BJ (cell line): Measurements from ENCODE around the gene ST6GALNAC1. TPM values are rescaled to one million over a fixed set of nuclear protein-coding genes. Genes with fewer than 3 reads are reported as not detected.

ENCODE experiments used
- CTCF ChIA-PET: fragments of 350-600 bp; formaldehyde crosslinking; extraction: SDS; loops from one replicate; lab custom pipeline; 2021; ENCODE audit warnings: antibody characterized with exemption, inconsistent platforms; lab: Yijun Ruan, JAX
- POLR2A ChIA-PET: fragments of 300-600 bp; sonication (Branson Sonifier 250); formaldehyde crosslinking; extraction: SDS; loops from one replicate; lab custom pipeline; 2021; ENCODE audit warnings: antibody characterized with exemption; lab: Charles Lee
- DNase-seq: peaks from one replicate; pipeline ENCODE4 v3.0.0-alpha.2; 2011; ENCODE audit warnings: low read depth
- H3K27me3 ChIP-seq: 2 replicates; pipeline ENCODE4 v1.6.0; 2011; ENCODE audit warnings: low read length; ENCODE audit not compliant: control insufficient read depth, insufficient read depth
- H3K36me3 ChIP-seq: 2 replicates; pipeline ENCODE4 v1.5.1; 2011; ENCODE audit warnings: low read length; ENCODE audit not compliant: control insufficient read depth, insufficient read depth
- H3K4me3 ChIP-seq: 2 replicates; pipeline ENCODE4 v1.5.1; 2011; ENCODE audit warnings: low read depth, mild to moderate bottlenecking, control low read depth, low read length
- polyA plus RNA-seq: library from polyadenylated mRNA; depleted of rRNA; stranded (reverse); fragments of >200 nt; gene quantifications from 2 replicates; pipeline ENCODE4 v1.2.3, GENCODE V29; 2011
- TF ChIP-seq, protein P1 (sequence below): IDR thresholded peaks from 2 replicates; pipeline ENCODE4 v1.5.1; 2011; ENCODE audit warnings: low read depth, mild to moderate bottlenecking, control low read depth, inconsistent platforms, low read length, moderate library complexity; ENCODE audit not compliant: insufficient read depth

ST6GALNAC1 gene
- polyA plus RNA-seq, 1 experiment: not detected

GRCh38 chr17:76688165-76688622 lies 44.6 kb upstream of the ST6GALNAC1 start:
- POLR2A ChIA-PET: interaction anchor here (0.8 kb wide), 2 partner anchors 16 to 20 kb away, joined by 3 to 5 read pairs; no protein-coding TSS in a partner anchor
- TF ChIP-seq, protein P1, sequence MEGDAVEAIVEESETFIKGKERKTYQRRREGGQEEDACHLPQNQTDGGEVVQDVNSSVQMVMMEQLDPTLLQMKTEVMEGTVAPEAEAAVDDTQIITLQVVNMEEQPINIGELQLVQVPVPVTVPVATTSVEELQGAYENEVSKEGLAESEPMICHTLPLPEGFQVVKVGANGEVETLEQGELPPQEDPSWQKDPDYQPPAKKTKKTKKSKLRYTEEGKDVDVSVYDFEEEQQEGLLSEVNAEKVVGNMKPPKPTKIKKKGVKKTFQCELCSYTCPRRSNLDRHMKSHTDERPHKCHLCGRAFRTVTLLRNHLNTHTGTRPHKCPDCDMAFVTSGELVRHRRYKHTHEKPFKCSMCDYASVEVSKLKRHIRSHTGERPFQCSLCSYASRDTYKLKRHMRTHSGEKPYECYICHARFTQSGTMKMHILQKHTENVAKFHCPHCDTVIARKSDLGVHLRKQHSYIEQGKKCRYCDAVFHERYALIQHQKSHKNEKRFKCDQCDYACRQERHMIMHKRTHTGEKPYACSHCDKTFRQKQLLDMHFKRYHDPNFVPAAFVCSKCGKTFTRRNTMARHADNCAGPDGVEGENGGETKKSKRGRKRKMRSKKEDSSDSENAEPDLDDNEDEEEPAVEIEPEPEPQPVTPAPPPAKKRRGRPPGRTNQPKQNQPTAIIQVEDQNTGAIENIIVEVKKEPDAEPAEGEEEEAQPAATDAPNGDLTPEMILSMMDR: no peak
- no peak for DNase-seq
- Histone ChIP-seq H3K36me3 (peaks cover 15% of the 10 kb centered on the region), H3K4me3 (no peak overlapping the region), H3K27me3 (no peaks in the 10 kb centered on the region)
- CTCF ChIA-PET: interaction anchor here (0.9 to 1.7 kb wide), 5 partner anchors 9 to 165 kb away, joined by 3 to 5 read pairs (median 4); no protein-coding TSS in a partner anchor

DNA sequence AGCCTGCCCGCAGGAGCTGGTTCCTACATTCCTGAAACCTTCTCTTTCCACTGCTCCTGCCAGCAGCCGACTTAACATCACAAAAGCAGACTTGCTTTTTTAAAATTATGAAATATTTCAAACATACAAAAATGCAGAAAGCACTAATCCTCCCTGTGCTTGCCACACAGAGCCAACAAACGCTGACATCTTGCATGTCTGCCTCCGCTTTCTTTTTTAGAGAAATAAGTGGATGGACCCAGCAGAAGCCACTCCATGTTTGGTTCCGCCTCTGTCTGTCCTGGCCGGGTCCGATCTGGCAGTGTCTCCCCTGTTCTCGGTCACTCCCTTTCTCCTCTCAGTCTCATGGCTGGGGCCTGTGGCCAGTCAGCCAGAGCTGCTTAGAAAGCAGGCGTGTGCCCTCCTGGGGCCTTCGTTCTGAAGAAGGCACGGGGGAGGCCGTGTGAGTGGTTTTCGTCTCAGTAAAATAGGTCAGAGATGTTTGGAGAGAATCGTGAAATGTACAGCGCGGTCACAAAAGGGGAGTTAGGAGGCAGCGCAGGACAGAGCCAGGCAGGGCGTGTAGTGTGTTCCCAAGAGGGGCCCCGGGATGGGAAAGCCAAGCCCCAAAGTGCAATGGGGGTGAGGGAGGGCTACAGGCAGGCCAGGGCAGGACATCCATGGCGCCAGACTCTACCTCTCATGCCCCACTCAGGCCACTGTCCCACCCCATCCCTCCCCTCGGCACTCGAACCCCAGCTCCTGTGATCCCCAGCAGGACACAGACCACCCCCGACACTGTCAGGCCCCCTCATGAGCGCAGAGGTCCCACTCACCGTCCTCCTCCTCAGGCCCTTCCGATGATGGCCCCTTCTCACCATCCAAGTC lies 44.0 kb upstream of the ST6GALNAC1 start:
- Histone ChIP-seq H3K4me3 (no peak overlapping the region), H3K27me3 (no peaks in the 10 kb centered on the region), H3K36me3 (peaks cover 18% of the 10 kb centered on the region)
- DNase-seq: no peak
- ChIA-PET CTCF (interaction anchor here (1.6 kb wide), 1 partner anchor 127 kb away, joined by 3 read pairs; no protein-coding TSS in a partner anchor), POLR2A (no interaction called here)
- TF ChIP-seq, protein P1: no peak

GRCh38 chr17:76686538-76687297 lies 43.2 kb upstream of the ST6GALNAC1 start:
- H3K27me3 ChIP-seq: no peaks in the 10 kb centered on the region
- ChIA-PET POLR2A (no interaction called here), CTCF (interaction anchor here (0.6 kb wide), 1 partner anchor 46 kb away, joined by 3 read pairs; no protein-coding TSS in a partner anchor)

GRCh38 chr17:76685846-76686245 lies 42.3 kb upstream of the ST6GALNAC1 start:
- no peak overlapping the region for H3K4me3 ChIP-seq
- POLR2A ChIA-PET: no interaction called here
- TF ChIP-seq, protein P1: no peak
- DNase-seq: no peak
- CTCF ChIA-PET: no interaction called here
- no peaks in the 10 kb centered on the region for H3K27me3 ChIP-seq
- peaks cover 27% of the 10 kb centered on the region for H3K36me3 ChIP-seq

More at GRCh38 chr17:76686538-76687297, 43.2 kb upstream of the ST6GALNAC1 start:
- peaks cover 24% of the 10 kb centered on the region for H3K36me3 ChIP-seq
- no peak for DNase-seq
- TF ChIP-seq, protein P1: no peak
- H3K4me3 ChIP-seq: no peak overlapping the region

DNA sequence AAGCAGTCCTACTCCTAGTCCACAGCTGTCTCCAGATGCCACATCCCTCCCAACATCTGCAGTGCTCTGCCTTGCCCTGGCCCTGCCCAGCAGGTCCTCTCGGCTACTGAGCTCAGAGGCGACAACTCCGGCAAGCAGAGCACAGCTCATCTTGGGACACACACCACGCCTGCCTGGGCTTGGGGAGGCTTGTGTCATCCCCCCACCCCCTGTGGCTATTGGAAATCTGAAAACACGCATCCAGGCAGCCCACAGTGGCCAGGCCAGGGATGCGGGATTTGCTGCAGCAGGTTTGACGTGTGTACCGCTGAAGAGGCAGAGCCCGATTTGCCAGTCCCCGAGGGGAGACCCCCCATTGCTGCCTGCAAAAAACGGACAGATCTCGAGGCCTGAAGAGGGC lies 41.8 kb upstream of the ST6GALNAC1 start:
- peaks cover 28% of the 10 kb centered on the region for H3K36me3 ChIP-seq
- no peaks in the 10 kb centered on the region for H3K27me3 ChIP-seq
- ChIA-PET CTCF (interaction anchor here (1.0 kb wide), 1 partner anchor 162 kb away, joined by 3 read pairs; no protein-coding TSS in a partner anchor), POLR2A (no interaction called here)
- no peak for DNase-seq
- TF ChIP-seq, protein P1: no peak
- no peak overlapping the region for H3K4me3 ChIP-seq
